Cardiac muscle cell (in vitro differentiated cells and primary cell): Measurements from ENCODE around the gene ZNF385C. TPM values are rescaled to one million over a fixed set of nuclear protein-coding genes. Genes with fewer than 3 reads are reported as not detected.

Experiments used
- DNase-seq, 2 donors: peaks; one replicate each; pipeline versions ENCODE4 v3.0.0 to v3.0.0-alpha.2; 2010 to 2017; ENCODE audit warnings: low read depth in 1 of 2, low spot score in 1 of 2
- H3K27ac ChIP-seq: fragments of 200-600 bp; sonication (generic); 2 replicates; pipeline ENCODE4 v1.5.1; 2016
- H3K27me3 ChIP-seq: fragments of 200-600 bp; sonication (generic); 2 replicates; pipeline ENCODE4 v1.6.0; 2016; ENCODE audit warnings: control low read depth
- H3K36me3 ChIP-seq: fragments of 200-600 bp; sonication (generic); 2 replicates; pipeline ENCODE4 v1.5.1; 2016; ENCODE audit warnings: control low read depth
- H3K4me1 ChIP-seq: fragments of 200-600 bp; sonication (generic); 2 replicates; pipeline ENCODE4 v1.8.1; 2017; ENCODE audit warnings: low read depth, mild to moderate bottlenecking, mixed run types
- H3K4me3 ChIP-seq: fragments of 200-600 bp; sonication (generic); 2 replicates; pipeline ENCODE4 v1.5.1; 2016; ENCODE audit warnings: mild to moderate bottlenecking
- H3K9me3 ChIP-seq: fragments of 200-600 bp; sonication (generic); 2 replicates; pipeline ENCODE4 v1.5.1; 2017; ENCODE audit warnings: low read depth, mild to moderate bottlenecking, control low read depth
- polyA plus RNA-seq: library from polyadenylated mRNA; unstranded; fragments of >200 nt; fragmentation: Nextera tagmentation; extraction: Ambion mirVana; gene quantifications from 2 replicates; pipeline ENCODE4 v1.2.1, GENCODE V29; 2016
- total RNA-seq: library from RNA; depleted of rRNA; stranded (reverse); fragments of >200 nt; gene quantifications from 2 replicates; pipeline ENCODE4 v1.2.3, GENCODE V29; 2016
- TF ChIP-seq, protein P1 (sequence below): IDR thresholded peaks from 2 replicates; pipeline ENCODE4 v1.5.1; 2012; ENCODE audit warnings: low read depth, mild to moderate bottlenecking, low read length

ZNF385C gene
- total and polyA plus RNA-seq, 2 experiments from 2014 or later = 2.1 to 3.0 TPM

- TF ChIP-seq, protein P1, sequence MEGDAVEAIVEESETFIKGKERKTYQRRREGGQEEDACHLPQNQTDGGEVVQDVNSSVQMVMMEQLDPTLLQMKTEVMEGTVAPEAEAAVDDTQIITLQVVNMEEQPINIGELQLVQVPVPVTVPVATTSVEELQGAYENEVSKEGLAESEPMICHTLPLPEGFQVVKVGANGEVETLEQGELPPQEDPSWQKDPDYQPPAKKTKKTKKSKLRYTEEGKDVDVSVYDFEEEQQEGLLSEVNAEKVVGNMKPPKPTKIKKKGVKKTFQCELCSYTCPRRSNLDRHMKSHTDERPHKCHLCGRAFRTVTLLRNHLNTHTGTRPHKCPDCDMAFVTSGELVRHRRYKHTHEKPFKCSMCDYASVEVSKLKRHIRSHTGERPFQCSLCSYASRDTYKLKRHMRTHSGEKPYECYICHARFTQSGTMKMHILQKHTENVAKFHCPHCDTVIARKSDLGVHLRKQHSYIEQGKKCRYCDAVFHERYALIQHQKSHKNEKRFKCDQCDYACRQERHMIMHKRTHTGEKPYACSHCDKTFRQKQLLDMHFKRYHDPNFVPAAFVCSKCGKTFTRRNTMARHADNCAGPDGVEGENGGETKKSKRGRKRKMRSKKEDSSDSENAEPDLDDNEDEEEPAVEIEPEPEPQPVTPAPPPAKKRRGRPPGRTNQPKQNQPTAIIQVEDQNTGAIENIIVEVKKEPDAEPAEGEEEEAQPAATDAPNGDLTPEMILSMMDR = peak; percentile 85
These were observed 78.5 kb downstream of the ZNF385C start, which contains the start of gene NKIRAS2 for GRCh38 chr17:42019509-42020404. Gene NKIRAS2, plus strand, starts transcription at chr17:42020090. Its CDS starts 1,488 bp downstream, at chr17:42021578.

DNA sequence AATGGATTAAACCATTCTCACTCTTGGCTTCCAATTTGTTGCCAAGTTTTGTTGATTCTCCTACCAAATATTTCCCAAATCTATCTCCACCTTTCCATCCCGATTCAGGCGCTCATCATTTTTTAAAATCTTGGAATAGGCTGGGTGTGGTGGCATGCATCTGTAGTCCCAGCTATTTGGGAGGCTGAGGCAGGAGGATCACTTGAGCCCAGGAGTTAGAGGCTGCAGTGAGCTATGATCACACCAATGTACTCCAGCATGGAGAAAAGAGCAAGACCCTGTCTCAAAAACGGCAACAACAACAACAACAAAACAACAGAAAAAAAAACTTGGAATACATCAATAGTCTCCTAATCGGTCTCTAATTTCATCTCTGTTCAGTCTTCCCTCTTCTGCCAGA is 79.3 kb downstream of the ZNF385C start:
- Histone ChIP-seq H3K36me3 (peaks cover 20% of the 10 kb centered on the region), H3K4me3 (no peak overlapping the region), H3K27ac (no peak overlapping the region), H3K9me3 (no peaks in the 10 kb centered on the region), H3K4me1 (peaks cover 13% of the 10 kb centered on the region), H3K27me3 (no peaks in the 10 kb centered on the region)
- no peak for DNase-seq
- TF ChIP-seq, protein P1 = no peak

More at GRCh38 chr17:42019509-42020404, 78.5 kb downstream of the ZNF385C start, which contains the start of gene NKIRAS2:
- Histone ChIP-seq H3K9me3 (no peaks in the 10 kb centered on the region), H3K36me3 (peaks cover 24% of the 10 kb centered on the region), H3K4me1 (peaks cover 13% of the 10 kb centered on the region), H3K27ac (peak within 1 kb of the TSS; percentile 93), H3K4me3 (peak within 1 kb of the TSS; percentile 97), H3K27me3 (no peaks in the 10 kb centered on the region)
- DNase-seq = peak; percentile 93 to 94

DNA sequence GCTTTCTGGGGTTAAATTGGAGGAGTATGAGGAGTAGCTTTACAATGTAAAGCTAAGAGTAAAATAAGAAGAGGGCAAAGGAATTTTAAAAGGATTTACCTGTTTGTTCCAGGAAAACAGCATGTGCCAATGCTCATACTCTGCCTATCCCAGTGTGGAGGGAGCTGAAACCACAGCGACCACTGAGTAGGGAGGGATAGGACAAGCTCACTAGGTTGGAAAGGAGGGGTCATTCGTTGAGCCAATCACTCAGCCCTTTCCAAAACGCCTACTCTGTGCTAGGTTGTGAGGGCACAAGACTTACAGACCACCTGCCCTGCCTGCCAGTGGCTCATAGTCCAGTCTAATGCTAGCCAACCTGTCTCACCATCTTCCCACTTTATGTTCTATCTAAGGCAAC is 79.9 kb downstream of the ZNF385C start:
- H3K36me3 ChIP-seq = peaks cover 13% of the 10 kb centered on the region
- DNase-seq = no peak

DNA sequence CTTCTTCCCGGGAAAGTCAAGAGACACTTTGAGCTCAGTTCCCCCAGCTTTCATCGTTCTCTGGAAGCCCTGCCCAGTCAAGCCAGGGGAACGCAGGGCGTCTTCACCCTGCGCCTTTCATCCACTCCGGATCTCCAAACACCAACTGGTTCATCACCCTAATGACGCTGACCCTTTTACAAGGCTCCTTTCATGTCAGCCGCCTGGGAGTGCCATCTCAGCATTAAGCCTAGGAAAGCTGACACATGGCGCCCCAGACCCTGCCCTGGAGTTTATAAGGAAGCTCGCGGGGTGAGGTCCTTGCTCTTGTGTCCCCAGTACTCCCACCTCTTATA is 80.4 kb downstream of the ZNF385C start:
- Histone ChIP-seq H3K4me3 (peak overlapping the region; percentile 64), H3K27me3 (no peaks in the 10 kb centered on the region), H3K4me1 (peaks cover 13% of the 10 kb centered on the region), H3K27ac (peak overlapping the region; percentile 94), H3K9me3 (no peaks in the 10 kb centered on the region), H3K36me3 (peaks cover 9% of the 10 kb centered on the region)
- no peak for DNase-seq
- TF ChIP-seq, protein P1 = no peak

More for the DNA sequence above, 79.9 kb downstream of the ZNF385C start:
- peak overlapping the region; percentile 94 for H3K27ac ChIP-seq
- TF ChIP-seq, protein P1 = no peak
- H3K4me3 ChIP-seq = peak overlapping the region; percentile 64
- no peaks in the 10 kb centered on the region for H3K27me3 ChIP-seq
- no peaks in the 10 kb centered on the region for H3K9me3 ChIP-seq
- peaks cover 13% of the 10 kb centered on the region for H3K4me1 ChIP-seq

GRCh38 chr17:42016941-42017865 is 81.1 kb downstream of the ZNF385C start, which contains the start of gene DNAJC7:
Gene DNAJC7, minus strand, starts transcription at chr17:42017439. Its CDS starts 23 bp downstream, at chr17:42017416.
- H3K4me1 ChIP-seq = peaks cover 13% of the 10 kb centered on the region
- peaks cover 3% of the 10 kb centered on the region for H3K36me3 ChIP-seq
- TF ChIP-seq, protein P1 = no peak
- DNase-seq = peak; percentile 94 to 96
- peak within 1 kb of the TSS; percentile 64 for H3K4me3 ChIP-seq
- peak within 1 kb of the TSS; percentile 94 for H3K27ac ChIP-seq
- no peaks in the 10 kb centered on the region for H3K9me3 ChIP-seq
- H3K27me3 ChIP-seq = no peaks in the 10 kb centered on the region
